GM18867 (cell line): ENCODE results near the gene DEPDC1B.
"Not testable (repeated sequence)": the region's sequence is repeated elsewhere in the genome, so short reads cannot be mapped to it uniquely, and the experiment has no call there.

Source experiments
- ATAC-seq: cut with Tn5 transposase; IDR thresholded peaks from one replicate; pipeline ENCODE4 v1.9.1; 2021; ENCODE audit warnings: mild to moderate bottlenecking, moderate library complexity; ENCODE audit not compliant: unreplicated experiment

DEPDC1B gene

DNA sequence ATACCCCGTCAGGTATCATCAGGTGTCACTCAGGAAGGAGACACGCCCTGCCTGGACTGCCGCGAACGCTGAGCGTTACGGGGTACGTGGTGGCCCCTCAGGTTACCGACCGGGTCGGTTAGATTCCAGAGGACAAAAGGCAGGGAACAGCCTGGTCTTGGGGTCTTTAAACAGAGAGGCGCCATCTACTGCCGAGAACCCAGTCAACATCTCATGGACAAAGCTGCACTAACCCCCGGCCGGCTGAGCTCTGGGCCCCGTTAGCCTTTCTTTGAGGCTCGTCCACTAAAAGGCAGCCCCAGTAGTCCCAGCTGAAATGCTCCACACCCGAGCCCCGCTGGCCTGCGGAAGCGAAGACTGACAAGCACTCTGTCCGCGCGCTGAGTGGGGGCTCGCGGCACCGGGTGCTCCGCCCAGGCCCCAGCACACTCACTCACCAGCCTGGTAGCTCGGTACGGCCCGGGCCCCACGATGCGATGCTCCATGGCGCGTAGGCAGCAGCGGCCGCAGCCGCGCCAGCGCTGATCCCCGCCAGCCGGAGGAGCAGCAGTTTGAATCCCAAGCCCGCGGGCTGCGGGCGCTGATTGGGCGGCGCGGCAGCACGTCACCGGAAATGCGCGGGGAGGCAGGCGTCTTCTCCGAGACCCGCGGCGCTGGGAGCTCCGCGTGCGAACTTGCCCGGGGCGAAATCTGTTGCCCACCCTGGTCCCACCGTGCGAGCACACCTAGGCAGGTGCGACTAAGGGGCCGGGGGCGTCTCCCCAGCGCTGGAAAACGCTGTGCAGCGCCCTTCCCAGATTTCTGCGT, at the start of gene DEPDC1B:
DEPDC1B (minus strand) TSS at position 558 of the 807 bp plus-strand sequence; CDS start at position 485, 73 bp downstream.
- ATAC-seq, result peak; percentile 95

DNA sequence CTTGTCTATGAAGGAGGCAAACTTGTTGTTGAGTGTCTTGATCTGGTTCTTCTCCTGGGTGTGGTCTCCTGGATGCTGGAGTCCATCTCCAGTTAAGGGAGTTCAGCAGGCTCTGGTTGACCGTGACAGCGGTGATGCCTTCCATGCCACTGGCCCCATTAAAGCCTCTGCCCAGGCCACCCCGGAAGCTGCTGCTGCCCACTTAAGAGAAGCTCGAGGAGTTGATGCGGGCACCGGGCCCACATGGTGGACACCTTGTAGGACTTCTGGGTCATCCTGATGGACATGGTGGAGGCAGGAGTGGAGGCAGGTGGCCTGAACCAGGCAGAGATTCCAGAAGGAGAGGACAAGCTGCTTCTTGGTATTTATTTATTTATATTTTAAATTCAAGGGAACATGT, 44.7 kb upstream of the DEPDC1B start:
- ATAC-seq, result no peak

GRCh38 chr5:60743511-60744314, 43.7 kb upstream of the DEPDC1B start:
- ATAC-seq, result no peak

DNA sequence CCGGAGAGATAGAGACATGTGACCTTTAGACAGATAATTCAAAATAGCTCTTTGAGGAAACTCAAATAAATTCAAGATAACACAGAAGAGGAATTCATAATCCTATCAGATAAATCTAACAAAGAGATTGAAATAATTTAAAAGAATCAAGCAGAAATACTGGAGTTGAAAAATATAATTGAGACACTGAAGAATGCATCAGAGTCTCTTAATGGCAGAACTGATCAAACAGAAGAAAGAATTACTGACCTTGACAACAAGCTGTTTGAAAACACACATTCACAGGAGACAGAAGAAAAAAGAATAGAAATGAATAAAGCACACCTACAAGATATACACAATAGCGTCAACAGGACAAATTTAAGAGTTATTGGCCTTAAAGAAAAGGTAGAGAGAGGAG, 40.4 kb upstream of the DEPDC1B start:
- ATAC-seq, result no peak

GRCh38 chr5:60738933-60739332, 39.0 kb upstream of the DEPDC1B start:
- ATAC-seq, result no peak

DNA sequence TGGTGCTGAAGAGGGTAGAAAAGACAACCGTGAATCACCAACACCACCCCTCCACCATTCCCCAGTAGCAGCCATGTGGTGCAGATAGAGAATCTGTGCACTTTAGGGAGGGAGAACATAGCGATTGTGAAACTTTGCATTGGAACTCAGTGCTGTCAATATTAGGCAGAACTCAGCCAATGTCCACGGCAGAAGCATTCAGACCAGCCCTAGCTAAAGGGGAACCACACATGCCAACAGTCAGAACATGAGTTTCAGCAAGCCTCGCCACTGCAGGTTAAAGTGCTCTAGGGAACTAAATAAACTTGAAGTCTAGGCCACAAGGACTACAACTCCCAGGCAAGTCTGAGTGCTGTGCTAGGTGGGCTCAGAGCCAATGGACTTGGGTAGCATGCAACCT, 38.5 kb upstream of the DEPDC1B start:
- ATAC-seq, result peak; percentile 47

DNA sequence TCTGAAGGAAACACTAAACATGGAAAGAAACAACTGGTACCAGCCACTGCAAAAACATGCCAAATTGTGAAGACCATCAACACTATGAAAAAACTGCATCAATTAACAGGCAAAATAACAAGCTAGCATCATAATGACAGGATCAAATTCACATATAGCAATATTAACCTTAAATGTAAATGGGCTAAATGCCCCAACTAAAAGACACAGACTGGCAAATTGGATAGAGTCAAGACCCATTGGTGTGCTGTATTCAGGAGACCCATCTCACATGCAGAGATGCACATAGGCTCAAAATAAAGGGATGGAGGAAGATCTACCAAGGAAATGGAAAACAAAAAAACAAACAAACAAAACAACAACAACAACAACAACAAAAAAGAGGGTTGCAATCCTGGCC, 30.9 kb upstream of the DEPDC1B start:
- not testable (repeated sequence) for ATAC-seq

DNA sequence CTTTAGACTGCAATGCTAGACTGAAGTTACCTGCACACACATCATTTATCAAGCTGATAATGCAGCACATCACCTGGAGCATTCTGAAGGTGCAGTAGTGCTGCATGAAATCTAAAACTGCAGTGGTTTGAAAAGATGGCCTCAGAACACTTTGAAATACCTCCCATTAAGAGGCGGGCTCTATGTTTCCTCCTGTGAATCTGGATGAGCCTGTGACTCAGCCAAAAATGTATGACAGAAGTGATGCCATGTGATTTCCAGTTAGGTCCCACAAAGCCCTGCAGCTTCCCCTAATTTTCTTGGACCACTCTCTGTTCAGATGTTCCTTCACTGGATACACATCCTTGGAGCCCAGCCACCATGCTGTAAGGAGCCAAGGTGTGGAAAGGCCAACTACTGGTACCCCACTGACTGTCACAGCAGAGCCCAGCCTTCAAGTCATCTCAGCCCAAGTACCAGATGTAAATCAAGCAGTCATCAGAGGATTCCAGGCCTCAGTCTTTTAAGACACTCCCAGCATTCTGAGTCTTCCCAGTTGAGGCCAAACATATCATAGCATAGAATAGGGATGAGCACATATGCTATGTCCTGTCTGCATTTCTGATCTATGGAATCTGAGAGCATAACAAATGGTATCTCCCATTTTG, 27.2 kb upstream of the DEPDC1B start:
- no peak for ATAC-seq

DNA sequence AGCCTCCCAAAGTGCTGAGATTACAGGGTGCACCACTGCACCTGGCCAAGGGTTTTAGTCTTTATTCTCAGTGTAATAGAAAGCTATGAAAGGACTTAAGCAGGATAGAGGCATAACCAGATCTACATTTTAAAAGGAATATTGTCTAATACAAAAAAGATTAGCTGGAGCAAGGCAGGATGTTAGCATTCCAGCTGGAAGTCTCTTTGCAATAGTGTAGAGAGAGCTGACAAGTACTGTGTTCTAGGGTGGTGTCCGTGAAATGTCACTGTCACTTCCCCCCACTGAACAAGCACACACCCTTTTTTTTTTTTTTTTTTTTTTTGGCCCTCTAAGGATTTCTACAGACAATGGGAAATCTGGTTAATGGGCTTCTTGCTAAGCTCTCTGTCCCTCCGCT, 24.2 kb upstream of the DEPDC1B start:
- no peak for ATAC-seq

DNA sequence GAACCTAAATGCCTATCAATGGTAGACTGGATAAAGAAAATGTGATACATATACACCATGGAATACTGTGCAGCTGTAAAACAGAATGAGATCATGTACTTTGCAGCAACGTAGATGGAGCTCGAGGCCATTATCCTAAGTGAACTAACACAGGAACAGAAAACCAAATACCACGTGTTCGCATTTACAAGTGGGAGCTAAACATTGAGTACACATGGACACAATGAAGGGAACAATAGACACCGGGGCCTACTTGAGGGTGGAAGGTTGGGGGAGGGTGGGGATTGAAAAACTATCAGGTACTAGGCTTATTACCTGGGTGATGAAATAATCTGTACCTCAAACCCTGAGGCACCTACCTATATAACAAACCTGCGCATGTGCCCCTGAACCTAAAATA, 22.4 kb upstream of the DEPDC1B start:
- ATAC-seq, result no peak

GRCh38 chr5:60719329-60719728, 19.4 kb upstream of the DEPDC1B start:
- no peak for ATAC-seq

DNA sequence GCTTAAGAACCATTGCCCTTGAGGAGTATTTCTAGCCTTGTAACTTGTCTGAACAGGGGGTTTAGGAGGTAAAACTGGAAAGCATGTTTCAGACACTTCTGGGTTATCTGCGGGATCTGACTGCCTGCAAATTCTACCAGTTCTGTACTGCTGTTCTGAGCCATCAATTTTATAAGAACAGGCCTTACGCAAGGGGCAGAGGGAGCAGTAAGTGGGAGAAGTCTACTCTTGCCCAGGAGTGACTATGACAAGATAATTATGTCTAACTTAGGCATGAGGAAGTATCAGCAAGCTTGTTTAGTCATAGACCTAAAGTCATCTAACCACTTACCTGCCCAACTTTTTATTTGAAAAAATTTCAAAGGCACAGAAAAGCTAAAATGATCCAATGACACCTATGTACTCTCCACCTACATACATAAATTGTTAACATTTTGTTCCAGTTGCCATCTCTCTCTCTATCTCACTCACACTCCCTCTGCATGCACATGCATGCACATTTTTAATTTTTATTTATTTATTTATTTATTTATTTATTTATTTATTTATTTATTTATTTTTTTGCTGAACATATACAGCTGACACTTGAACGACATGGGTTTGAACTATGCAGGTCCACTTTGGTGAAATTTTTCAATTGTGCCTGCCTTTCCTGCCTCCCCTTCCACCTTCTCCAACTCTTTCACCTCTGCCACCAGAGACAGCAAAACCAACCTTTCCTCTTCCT, 18.4 kb upstream of the DEPDC1B start:
- no peak for ATAC-seq

GRCh38 chr5:60715201-60715928, 15.4 kb upstream of the DEPDC1B start:
- ATAC-seq, result not testable (repeated sequence)

GRCh38 chr5:60712950-60713349, 13.0 kb upstream of the DEPDC1B start:
- ATAC-seq, result no peak

DNA sequence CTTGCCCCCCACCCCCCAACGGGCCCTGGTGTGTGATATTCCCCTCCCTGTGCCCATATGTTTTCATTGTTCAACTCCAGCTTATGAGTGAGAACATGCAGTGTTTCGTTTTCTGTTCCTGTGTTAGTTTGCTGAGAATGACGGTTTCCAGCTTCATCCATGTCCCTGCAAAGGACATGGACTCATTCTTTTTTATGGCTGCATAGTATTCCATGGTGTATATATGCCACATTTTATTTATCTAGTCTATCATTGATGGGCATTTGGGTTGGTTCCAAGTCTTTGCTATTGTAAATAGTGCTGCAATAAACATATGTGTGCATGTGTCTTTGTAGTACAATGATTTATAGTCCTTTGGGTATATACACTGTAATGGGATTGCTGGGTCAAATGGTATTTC, 11.9 kb upstream of the DEPDC1B start:
- not testable (repeated sequence) for ATAC-seq

GRCh38 chr5:60710362-60710761, 10.4 kb upstream of the DEPDC1B start:
- ATAC-seq, result no peak

- no peak for ATAC-seq
These were observed 5.2 kb upstream of the DEPDC1B start for GRCh38 chr5:60705144-60705543.

DNA sequence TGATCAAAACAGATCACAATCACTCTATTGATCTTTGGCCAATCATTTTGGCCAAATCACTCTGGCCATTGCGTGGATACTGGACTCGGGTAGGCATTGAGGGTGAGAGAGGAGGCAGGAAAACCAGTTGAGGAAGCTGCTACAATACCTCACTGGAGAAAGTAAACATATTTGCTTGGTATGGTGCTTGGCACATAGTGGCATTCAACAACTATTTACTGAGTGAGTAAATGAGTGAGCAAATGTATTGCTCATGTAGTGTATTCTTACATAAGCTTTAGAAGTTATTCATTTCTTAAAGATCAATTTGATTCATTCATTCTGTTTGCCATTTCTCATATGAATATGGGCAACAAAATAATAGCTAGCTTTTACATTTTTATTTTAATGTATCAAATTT, 4.0 kb upstream of the DEPDC1B start:
- no peak for ATAC-seq

GRCh38 chr5:60701321-60701968, 1.5 kb upstream of the DEPDC1B start:
- ATAC-seq, result no peak

DNA sequence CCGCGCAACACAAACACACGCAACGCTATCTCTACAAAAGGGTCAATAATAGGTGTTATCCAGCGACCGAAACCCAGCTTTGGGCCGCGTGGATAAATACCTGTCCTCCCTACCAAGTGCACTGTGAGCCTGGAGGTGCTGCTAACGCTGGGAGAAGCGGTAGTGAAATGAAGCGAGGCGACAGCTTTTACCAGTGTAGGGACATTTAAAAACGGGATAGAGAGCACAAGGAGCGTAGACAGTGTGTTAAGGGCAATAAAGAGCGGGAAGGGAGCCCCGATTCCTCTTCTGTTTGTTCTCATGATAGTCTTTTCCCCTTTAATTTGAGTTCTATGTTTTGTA, 421 bp upstream of the DEPDC1B start:
- peak; percentile 19 for ATAC-seq
